Stimulated activated CD8-positive, alpha-beta memory T cell treated with anti-CD3 and anti-CD28 coated beads, Interleukin-15, amount 100 ng/mL, for 1 hour (primary cell): ENCODE data around the gene ZNF574.
"Not testable (repeated sequence)": the region's sequence is repeated elsewhere in the genome, so short reads cannot be mapped to it uniquely, and the experiment has no call there.

Experiments used
- DNase-seq: peaks from one replicate; pipeline ENCODE4 v3.0.0-alpha.2; 2020; ENCODE audit warnings: low read depth

ZNF574 gene, protein sequence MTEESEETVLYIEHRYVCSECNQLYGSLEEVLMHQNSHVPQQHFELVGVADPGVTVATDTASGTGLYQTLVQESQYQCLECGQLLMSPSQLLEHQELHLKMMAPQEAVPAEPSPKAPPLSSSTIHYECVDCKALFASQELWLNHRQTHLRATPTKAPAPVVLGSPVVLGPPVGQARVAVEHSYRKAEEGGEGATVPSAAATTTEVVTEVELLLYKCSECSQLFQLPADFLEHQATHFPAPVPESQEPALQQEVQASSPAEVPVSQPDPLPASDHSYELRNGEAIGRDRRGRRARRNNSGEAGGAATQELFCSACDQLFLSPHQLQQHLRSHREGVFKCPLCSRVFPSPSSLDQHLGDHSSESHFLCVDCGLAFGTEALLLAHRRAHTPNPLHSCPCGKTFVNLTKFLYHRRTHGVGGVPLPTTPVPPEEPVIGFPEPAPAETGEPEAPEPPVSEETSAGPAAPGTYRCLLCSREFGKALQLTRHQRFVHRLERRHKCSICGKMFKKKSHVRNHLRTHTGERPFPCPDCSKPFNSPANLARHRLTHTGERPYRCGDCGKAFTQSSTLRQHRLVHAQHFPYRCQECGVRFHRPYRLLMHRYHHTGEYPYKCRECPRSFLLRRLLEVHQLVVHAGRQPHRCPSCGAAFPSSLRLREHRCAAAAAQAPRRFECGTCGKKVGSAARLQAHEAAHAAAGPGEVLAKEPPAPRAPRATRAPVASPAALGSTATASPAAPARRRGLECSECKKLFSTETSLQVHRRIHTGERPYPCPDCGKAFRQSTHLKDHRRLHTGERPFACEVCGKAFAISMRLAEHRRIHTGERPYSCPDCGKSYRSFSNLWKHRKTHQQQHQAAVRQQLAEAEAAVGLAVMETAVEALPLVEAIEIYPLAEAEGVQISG

DNA sequence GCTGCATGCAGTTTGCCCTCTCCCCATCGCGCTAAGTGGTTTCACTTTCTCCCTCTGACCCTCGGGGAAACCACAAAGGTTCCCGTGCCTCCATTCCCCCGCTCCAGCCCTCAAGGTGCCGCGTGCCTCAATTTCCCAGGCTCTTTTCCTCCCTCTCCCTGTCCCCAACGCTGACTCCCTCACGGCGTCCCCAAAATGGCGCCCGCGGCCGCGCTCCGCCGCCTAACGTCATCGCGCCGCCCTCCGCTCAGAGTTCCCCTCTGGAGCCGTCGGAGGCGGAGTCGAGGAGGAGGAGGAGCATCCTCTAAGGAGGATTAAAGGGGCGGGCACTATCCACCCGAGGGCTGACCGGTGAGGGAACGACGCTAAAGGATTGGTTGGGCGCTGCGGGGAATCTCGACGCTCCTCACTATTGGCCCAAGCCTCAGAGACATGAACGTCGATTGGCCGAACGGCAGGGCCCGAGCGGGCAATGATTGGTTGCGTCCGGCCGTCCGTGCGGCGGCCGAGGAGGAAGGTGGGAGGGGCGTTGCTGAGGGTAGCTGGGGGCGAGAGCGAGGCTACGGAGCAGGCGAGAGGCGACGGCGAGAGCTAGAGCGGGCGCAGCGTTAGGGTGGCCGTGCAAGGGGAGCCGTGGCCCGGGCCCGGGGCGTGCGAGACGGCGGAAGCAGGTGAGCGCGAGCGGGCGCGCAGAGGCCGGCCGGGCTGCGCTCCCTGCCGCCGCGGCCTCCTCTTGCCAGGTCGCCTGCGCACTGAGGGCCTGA lies at the start of gene ZNF574:
ZNF574 (plus strand) TSS at position 551 of the 764 bp plus-strand sequence. CDS start 2,441 bp downstream, outside the sequence.
- DNase-seq = peak; percentile 93

DNA sequence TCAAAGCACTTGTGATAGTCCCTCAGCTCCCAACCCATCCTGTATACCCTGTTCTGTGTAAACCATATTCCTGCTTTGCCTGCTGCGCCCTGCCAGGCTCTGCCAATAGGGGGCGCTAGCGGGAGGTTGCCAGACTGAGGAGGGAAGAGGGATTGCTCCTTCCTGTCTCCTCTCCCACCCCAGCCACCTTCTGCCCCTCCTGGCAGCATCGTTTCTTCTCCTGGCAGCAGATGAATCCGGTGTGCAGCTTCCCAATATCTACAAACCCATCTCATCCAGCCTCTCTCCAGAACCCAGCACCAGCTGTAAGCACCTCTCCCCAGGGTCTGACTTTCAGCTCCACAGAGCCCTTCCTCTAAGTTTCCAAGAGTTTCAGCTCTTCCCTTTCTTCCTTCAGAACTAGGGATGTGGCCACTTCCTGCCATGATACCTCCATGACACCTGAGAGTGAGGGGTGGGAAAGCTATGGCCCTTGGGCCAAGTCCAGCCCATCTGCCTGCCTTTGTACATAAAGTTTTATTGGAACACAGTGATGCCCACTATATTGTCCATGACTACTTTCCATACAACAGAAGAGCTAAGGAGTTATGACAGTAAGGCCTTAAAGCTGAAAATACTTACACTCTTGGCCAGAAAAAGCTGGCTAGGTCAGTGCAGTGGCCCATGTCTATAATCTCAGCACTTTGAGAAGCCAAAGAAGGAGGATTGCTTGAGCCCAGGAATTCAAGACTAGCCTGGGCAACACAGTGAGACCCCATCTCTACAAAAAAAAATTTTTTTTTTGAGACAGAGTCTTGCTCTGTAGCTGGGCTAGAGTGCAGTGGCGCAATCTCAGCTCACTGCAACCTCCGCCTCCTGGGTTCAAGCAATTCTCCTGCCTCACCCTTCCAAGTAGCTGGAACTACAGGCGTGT lies 47.4 kb upstream of the ZNF574 start:
- DNase-seq = no peak

DNA sequence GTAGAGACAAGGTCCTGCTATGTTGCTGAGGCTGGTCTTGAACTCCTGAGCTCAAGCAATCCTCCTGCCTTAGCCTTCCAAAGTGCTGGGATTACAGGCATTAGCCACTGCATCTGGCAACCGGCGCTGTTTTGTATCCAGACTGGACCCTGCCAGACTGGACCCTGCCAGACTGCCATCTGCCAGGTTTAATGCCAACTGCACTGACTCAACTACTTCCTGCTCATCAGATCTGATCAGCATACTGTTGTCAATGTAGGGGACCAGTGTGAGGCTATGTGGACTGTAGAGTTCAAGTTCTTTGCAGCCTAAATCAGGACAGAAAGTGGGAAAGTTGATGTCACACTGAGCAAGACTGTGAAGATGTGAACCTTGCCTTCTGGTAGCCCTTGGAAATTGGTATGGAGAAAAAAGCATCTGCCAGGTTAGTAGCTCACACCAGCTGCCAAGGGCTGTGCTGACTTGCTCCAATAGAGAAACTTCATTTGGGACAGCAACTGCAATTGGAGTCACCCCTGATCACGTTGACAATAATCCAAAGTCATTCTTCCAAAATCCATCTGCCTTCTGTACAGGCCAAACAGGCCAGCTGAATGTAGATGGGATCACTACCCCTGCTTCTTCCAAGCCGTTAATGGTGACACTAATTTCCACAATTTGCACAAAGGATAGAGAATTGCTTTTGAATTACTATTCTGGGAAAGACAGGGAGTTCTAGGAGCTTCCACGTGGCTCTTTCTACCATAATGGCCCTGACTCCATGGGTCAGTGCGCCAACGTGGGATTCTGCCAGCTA lies 45.1 kb upstream of the ZNF574 start:
- DNase-seq = no peak

DNA sequence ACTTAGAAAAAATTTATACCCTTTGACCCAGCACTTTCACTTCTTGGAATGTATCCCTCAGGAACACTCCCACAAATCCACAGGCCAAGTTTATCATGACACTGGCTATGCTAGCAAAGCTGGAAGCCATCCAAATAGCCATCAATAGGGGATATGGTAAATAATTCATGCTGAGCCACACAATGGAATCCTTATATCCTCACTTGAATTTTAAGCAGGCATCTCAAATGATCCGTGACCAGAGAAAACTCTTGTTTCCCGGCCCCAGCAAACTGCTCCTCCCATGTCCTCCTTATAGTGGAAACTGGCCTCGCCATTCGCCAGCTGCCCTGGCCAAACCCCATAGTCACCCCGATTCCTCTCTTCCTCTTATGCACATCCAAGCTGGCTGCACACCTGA lies 43.5 kb upstream of the ZNF574 start:
- DNase-seq = no peak

DNA sequence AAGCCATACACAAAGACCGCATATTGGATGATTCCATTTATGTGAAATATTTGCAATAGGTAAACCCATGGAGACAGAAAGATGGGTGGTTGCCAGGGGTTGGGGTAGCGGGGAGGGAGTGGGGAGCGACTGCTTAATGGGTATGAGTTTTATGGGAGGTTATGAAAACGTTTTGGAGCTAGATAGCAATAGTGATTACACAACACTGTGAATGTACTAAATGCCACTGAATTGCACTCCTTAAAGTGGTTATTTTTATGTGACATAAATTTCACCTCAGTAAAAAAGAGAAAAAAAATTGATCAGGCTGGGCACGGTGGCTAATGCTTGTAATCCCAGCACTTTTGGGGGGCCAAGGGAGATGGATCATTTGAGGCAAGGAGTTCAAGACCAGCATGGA lies 42.6 kb upstream of the ZNF574 start:
- no peak for DNase-seq

DNA sequence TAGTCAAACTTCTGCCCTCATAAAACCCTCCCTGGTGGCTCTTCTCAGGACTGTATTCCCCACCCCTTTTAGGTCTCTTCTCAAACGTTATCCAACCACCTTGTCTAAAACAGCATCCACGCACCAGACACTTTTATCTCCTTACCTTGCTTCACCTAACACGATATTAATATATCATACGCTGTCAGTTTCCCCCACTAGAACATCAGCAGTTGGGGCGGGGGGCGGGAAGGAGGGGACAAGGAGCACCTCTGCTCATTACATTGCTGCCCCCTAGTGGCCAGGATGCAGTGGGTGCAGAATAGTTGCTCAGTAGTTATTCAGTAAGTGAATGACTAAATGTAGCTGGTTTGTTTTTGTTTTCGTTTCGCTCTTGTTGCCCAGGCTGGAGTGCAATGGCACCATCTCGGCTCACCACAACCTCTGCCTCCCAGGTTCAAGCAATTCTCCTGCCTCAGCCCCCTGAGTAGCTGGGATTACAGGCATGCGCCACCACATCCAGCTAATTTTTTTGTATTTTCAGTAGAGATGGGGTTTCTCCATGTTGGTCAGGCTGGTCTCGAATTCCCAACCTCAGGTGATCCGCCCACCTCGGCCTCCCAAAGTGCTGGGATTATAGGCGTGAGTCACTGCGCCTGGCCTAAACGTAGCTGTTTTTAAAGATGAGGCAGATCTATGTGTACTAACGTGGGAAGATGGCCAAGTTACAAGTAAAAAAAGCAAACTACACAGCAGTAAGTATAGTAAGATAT lies 41.1 kb upstream of the ZNF574 start:
- DNase-seq = peak; percentile 39

DNA sequence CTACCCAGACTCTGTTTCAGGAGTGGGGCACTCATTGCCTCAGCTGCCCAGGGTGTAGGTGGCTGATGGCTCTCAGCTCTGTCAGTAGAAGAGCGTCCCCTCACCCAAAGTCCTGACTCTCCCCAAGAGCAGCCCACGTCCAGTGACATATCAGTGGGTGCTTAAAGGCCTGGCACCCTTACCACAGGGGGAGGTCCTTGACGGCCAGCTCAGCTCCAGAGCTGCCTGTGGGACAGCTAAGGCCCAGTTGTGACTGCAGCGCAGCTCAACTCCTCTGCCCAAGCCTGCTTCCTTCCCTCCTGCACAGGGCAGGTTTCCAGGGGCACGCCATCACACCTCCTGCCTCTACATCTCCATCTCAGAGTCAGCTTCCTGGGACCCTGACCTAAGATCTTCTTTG lies 38.3 kb upstream of the ZNF574 start:
- no peak for DNase-seq

DNA sequence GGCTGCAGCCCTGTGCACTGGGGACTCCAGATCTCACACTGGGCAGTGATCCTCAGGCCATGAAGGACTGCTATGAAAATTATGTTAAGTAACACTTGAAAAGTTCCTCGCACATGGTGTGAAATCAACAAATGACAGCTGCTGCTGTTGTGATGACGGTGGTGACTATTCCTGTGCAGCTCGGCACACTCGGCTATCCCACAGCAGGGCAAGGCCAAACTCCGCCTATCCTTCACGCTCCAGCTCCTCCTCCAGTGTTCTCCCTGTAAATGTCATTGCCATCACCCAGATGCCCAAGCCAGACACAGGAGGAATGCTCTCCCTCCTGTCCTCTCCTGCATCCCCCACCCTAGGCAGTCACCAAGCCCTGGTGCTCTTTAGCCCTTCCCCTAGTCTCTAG lies 37.3 kb upstream of the ZNF574 start:
- no peak for DNase-seq

DNA sequence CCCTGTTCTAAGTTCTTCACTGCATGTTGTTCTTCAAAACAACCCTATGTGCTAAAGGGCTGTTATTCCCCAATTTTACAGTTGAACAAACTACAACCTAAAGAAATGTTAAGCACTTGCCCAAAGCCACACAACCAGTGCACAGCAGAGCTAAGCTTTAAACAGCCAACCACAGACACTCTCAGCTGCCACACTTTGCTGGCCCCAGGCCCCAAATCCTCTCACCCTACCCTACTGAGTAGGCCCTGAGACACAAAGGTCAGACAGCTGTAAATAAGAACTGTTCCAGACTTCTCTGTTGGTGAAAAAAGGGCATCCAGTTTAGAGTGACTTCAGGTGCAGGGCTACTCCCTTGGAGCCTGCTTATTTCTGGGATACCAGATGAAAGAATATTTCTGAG lies 35.9 kb upstream of the ZNF574 start:
- no peak for DNase-seq

DNA sequence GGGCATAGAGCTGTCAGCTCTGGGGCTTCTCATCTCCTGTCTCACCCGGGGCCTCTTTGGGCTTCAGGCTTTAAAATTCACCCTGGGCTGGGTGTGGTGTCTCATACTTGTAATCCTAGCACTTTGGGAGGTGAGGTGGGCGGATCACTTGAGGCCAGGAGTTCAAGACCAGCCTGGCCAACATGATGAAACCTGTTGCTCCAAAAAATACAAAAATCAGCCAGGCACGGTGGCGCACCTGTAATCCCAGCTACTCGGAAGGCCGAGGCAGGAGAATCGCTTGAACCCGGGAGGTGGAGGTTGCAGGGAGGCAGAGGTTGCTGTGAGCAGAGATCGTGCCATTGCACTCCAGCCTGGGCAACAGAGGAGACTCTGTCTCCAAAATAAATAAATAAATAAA lies 35.5 kb upstream of the ZNF574 start:
- DNase-seq = not testable (repeated sequence)

DNA sequence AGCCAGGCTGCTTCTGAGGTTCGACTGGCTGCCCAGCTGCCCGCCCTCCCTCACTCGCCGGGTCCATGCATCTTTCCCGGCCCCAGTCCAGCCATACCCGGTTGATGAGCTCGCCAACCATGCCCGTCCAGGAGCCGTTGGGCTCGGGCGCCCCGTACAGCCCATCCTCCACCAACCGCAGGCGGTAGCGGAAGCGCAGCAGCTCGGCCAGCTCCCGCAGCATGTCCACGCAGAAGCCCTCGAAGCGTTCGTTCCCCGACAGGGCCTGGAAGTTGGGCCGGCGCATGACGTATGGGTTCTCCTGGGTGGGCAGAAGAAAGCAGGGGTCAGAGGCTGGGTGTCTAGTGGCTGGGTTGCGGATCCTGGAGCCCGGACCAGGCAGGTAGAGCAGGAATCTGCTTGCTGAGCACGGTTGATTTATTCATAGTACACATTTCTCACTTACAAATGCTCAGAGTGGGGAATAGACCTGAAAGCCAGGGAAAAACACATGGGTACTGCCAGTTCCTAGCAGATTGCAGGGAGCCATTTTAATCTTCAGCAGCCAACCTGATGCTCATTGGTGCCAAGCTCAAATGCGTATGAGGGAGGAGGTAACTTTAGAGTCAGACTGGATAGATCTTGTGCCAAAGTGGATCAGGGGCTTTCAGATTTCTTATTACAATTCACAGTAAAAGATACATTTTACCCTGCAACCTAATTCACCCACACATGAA lies 33.4 kb upstream of the ZNF574 start:
- no peak for DNase-seq

DNA sequence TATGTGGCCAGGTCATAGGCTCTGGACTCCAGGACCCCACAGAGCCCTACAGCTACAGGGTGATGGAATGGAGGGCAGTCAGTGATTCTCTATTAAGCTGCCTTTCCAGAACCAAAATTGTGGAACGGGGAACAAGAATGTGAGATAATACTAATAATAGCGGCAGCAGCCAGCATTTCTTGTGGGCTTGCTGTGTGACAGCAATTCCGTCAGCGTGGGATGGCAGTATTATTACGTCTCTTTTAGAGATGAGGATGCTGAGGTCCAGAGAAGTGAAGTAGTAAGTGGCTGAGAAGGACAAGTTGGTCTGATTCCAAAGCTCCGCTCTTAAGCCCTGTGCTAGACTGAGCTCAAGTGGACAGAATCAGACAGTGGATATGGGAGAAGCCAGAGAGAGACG lies 30.4 kb upstream of the ZNF574 start:
- no peak for DNase-seq

DNA sequence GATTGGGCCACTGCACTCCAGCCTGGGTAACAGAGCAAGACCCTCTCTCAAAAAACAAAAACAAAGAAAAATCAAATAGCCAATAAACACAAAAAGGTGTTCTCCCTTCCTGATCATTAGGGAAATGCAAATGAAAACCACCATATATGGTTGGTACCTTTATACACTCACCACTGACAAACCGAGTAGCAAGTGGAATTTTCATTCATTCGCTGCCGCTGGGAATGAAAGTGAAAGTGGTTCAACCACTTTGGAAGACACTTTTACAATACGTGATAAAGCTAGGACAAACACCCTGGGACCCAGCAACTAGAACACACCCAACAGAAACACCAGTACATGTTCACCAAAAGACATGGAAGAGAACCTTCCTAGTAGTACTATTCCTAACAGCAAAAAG lies 27.0 kb upstream of the ZNF574 start:
- DNase-seq = no peak

DNA sequence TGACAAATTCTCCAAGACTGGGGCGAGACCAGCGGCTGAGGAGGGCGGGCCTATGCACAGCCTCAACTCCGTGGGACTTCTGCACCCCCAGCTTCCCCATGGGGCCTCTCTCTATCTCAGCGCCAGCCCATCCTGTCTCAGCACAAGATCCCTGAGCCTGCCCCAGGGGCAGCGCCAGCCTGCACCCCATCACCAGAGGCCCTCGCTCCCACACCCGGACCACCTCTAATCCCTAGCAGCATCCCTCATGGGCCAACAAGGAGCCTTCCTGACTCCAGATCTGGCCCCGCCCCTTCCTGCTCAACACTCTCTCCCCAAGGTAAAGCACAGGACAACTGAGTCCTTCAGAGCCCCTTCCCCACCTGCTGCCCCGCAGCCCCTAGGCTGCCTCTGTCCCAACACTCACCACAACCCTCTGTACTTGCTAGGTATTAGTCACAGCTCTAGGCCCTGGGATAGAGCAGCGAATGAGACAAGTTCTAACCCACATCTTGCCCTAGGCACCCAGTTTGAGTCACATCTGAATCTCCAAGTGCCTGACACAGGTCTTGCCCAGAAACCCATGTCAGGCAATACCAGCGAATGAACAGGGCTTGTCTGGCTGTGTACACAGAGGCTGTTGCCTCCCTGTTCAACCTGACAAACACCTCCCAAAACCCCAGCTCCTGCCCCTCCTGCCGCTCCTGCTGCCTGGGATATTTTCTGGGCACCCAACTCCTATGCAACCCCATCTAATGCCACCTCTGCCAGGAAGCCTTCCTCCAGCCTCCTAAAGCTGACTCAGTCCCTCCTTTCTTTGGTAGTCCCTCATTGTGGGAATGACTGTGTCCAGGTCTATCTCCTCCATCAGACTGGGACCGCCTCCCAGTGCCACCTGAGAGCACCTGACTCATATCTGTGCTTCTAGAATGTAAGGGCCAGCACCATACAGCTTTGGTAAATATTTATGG lies 24.5 kb upstream of the ZNF574 start:
- DNase-seq = no peak

DNA sequence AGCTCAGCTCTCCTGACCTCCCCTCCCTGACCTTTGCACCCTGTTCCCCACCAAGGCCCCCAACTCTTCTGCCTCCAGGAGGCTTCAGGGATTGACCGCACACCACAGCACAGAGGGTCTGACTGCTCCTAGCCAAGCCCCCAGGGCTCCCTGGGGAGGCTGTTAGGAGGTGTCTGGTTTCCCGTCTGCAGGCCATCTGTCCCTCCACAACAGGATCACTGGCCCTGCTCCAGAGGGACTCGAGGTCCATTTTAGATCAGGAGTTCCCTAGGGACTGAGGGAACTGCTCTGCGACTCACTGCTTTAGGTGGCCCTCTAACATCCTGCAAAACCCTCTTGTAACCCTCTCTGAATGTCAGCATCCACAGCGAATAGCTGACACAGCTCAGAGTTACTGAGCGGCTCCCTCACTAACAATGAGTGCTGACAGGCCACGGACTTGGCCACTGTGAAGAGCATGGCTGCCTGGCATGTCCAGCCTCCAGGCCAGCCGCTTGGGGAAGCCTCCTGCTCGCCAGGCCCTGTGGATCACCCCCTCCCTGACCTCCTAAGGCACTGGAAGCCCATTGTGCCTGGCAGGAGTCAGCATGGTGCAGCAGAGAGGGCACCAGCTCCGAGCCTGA lies 23.6 kb upstream of the ZNF574 start:
- DNase-seq = no peak

DNA sequence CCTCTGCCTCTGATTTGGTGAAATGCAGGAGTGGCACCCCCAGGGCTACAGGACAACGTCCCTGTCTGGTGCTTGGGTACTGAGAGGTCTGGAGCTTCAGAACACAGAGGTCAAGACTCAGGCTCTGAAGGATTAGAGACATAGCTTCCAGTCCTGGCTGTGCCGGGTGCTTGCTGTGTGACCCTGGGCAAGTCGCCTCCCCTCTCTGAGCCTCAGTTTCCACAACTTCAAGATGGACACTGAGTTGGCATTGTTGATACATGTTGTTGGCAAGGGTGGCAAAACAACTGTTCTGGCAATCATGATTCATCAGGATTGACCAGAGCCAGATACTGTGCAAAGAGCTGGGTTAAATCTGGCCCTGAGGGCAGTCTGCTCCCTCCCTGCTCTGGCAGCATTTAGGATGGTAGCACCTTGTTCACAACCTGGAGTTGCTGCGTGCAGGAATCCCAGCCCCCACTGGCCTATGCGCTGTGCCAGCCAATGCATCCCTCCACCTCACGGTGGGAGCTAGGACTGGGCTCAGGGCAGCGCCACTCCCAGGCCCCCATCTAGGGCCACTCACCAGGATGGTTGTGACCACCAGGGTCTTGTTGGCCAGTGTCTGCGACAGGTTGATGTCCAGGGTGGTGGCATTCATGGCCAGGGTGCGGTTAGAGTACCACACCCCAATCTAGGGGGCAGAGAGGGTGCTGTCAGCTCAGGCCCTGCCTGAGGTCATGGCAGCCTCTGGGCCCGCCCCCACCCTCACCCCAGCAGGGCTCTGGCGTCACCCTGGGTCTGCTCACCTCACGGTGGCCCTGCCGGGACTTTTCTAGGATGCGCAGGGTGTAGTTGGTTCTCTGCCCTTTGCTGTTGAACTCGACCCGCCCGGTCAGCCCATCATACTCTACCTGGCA lies 22.7 kb upstream of the ZNF574 start:
- DNase-seq = no peak
